A172 (cell line): ENCODE data around the gene PLEKHG1. TPM values are rescaled to one million over a fixed set of nuclear protein-coding genes. Genes with fewer than 3 reads are reported as not detected.

Experiments used
- DNase-seq: peaks from one replicate; pipeline ENCODE4 v3.0.0-alpha.2; 2015; ENCODE audit warnings: low spot score
- total RNA-seq: library from RNA; depleted of rRNA; stranded (reverse); fragments of >200 nt; shearing (Covaris generic); gene quantifications from 2 replicates; pipeline ENCODE4 v1.2.3, GENCODE V29; 2014

PLEKHG1 gene
- total RNA-seq, 1 experiment from 2014 or later, result 0.21 TPM

DNA sequence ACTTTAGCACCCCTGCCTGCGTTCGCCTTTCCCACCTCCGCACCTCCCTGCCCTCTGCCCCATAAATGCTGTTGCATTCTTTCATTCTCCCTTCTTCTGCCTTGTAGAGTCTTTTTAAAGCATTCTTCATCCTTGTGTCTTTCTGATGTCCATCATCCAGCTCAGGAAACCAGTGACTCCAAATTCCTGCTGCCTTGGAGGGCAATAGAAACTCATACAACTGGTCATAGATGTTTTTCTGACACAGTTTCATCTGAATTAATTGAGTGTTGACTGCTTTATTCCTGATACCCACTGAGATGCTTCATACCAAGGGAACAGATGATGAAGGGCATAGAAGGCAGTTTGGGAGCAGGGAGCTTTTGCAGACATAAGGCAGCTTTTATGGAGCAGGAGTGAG is 19.6 kb downstream of the PLEKHG1 start:
- no peak for DNase-seq

DNA sequence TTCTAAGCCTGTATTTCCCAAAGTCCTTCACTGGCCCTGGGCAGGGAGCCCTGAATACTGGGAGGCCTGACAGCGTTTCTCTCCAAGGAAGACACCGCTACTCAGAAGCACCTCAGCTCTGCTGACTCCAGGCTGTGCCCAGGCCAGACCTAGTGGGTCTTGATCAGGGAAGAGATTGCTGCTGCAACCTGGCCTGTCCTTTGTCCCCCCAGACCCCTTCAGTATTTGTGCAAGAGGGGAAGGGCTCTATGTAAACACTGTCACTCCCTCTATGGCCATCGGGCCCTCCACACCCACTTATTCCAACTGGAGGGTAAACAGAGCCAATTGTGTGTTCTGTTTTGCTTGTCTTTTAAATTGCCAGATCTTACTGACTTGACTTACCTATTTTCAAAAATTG is 20.6 kb downstream of the PLEKHG1 start:
- DNase-seq, result no peak

DNA sequence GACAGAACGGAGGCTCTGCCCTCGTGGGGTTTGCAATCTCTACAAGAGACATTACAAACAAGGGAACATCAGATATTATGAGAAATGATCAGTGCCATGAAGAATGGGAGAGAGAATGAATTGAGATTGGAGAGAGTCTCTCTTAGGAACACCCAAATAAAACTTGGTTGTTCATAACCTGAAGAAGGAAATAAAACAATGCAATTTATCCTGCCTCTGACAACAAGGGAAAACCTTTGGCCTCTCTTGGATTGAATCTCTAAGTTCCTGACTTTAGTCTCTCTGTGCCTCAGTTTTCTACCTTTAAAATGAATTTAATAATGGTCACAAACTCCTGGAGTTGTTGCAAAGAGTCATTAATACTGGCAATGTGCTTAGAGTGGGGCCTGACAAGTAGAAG is 21.1 kb downstream of the PLEKHG1 start:
- no peak for DNase-seq

DNA sequence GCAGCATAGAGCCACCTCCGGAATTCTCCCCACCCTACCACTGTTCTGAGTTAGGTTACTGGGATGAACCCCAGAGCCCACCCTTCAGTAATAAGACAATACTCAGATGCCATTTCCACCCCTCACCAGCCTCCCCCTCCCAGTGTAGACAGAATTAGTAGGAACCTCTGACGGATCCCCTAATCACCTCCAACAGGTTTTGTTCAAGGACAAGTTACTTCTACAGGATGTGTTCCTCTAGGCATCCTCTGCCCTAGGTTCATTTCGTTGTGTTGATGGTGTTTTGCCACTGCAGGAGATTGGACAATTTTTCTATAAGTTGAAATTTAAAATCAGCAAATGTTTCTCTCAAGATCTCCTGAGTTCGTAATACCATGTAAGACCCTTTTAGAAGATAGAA is 22.8 kb downstream of the PLEKHG1 start:
- DNase-seq, result no peak

DNA sequence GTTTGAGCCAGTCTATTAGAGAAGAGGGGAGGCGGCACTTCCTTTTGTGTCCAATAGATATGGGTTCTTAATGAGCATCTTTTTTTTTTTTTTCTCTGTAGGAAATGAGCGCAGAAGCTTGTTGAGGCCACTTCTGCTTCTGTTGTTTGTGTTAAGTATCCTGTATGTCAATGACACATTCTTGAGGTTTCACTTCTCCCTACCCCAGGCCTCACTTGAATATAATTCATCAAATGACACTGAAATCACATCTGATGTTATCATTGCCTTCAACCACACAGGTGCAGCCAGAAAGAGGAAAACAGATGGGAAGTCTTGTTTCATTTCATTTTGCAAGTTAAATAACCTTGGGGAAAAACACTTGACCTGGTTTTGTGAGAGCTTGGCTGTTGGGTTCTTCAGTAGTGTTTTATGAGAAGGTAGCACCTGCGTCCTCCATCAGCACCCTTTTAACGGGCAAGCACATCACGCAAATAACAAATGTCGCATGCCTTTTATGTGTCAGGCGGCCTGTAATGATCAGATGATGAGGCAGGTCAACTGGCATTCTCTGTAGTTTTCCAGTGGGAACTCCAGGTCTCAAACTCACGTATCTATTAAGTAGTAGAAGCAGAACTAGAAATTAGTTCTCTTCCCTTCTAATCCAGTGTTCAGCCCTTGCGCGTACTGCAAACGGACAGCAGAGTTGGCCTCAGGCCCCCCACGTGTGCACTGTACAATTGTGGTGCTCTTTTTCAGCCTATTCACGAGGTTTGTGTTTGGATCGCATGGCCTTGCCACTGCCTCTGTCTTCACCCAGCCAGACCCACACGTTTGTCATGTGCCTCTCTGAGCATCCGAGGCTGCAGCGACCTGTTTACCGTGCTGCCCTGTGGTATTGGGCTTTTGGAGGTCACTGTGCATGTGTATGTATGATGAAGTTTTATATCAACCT is 23.5 kb downstream of the PLEKHG1 start:
- DNase-seq, result no peak

DNA sequence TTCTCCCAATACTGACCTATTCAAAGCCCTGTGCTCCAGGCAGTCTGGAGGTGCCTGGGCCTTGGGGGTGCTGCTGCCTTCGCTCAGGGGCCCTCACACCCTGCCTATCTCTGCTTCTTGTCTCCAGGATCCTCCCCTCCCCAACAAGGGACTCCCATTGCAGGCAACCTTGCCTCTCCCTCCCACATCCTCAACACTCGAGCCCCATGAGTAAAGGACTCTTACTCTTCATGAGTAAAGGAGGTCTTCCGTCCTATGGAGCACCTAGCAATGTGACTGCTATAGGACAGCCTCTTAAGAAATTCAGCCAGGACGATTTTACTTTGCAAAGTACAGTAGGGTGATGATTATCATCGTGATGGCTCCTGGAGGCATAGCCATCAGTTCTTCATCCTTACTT is 24.5 kb downstream of the PLEKHG1 start:
- DNase-seq, result no peak

DNA sequence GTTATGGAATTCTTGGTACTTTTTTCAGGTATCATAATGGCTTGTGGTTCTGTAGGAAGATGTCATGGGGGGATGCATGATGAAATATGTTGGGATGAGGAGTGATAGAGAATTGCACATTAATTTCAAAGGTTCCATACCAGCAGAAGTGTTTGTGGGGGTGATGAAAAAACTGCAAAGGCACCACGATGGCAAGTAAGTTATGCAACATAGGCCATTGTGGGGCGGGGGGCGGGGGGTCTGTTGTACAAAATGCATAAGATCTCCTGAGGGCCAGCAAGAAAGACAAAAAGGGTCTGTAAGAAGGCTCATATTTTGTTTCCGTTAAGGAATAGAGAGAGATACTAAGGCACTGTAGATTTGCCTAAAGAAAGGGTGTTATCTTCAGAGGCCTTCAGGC is 26.2 kb downstream of the PLEKHG1 start:
- DNase-seq, result no peak

DNA sequence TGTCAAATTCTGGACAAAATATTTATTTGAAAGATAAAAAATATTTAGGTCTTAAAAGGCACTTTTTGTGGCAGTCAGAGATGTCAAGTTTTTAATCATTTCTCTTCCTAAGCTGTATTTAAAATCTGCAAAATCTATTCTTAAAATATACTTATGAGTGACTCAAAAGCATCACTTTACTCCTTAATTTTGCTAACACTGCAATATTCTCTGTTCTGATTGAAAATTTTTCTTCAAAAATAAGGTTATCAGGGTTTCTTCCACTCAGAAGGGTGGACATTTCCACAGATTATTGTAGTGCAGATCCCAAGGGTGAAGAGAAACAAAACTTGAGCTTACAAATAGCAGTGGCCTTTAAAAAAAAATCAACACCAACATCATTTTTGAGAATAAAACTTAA is 27.5 kb downstream of the PLEKHG1 start:
- no peak for DNase-seq

DNA sequence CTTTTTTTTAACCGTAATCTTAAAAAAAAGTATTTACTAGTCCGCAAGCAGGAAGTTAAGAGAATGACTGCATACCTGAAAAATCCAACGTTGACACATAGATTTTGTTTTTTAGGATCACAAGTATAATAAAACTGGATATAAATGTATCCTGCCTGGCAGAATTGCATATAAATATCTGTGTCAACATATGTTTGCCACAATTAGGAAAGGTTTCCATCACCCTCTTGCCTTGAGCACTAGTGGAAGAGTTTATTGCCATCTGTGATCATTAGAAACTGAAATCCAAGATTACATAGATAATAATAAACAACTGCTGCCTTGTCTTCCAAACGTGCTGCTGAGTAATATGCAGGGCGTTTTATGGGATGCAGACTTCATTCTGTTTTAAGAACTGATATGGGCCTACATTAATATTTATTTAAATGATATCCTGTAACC is 27.9 kb downstream of the PLEKHG1 start:
- no peak for DNase-seq

DNA sequence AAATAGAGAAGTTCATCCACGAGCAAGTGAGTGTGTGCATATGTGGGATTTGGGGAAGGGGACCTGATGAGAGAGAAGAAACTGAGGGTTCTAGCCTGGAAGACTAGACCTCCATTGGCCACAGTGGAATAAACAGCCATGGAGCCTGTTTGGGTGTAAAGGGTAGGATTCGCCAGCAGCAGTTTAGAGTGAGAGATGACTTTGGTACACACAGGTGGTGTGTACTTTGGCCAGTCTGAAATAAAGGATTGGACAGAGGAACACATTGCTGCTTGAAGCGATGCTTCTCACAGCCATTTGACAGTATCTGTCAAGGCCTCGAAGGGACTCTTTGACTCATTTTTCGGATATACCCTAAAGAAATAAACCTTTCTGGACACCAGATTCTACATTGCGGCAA is 29.2 kb downstream of the PLEKHG1 start:
- DNase-seq, result no peak

DNA sequence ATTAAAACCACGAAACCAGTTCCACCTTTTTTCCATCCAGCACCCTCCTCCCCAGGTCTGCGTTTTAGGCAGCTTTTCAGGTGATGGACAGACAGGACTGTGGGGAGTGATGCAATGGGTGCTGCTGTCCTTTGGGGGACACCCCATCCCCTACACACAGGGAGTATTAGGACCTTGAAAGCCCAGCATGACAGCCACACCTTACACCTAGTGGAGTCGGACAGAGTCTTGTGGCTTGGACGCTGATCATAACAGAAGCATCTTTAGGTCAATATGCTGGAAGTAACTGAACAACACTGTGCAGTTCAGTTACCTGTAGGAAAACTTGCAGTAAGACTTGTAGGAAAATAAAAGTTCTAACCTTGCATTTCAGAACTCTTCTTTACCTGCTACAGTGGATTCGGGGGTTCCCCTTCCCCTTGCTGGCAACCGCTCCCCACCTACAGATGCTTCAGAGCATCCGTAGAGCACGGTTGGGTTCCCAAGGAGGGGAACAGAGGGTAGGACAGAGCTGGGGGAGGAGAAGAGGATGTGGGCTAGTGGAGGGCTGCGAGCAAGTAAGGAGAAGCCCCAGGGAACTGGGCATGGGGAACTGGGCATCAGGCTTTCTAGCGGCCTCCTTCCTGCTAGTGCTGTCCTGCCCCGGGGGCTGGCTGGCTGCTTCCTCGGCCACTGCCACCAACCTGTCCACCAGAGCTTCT is 31.7 kb downstream of the PLEKHG1 start:
- no peak for DNase-seq

DNA sequence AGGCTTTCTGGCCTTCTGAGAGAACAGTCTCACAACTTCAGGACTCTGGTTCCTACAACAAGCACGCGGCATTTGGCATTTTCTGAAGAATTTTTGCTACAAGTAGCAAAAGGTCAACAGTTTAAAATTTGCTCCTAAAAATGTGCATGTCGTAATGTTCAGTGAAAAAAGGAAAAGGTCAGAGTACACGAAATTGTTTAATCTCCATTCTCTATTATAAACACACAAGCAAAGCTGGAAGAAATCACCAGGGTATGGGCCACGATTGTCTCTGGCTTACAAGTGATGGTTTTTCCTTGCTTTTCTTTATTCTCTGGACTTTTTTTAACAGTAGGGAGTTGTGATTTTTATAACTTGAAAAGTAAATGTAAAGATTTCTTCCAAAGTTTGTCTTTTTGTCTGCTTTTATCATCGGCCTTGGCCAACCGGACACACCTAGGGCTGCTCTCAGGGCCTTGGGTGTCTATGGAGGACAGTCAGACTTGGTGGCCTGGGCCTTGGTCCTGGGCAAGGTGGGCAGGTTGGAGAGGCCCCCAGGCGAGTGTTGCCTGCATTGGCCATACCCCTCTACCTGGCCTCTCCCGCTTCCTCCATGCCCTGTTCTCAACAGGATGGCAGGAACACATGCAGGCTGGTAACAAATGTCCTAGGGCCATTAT is 32.4 kb downstream of the PLEKHG1 start:
- no peak for DNase-seq

DNA sequence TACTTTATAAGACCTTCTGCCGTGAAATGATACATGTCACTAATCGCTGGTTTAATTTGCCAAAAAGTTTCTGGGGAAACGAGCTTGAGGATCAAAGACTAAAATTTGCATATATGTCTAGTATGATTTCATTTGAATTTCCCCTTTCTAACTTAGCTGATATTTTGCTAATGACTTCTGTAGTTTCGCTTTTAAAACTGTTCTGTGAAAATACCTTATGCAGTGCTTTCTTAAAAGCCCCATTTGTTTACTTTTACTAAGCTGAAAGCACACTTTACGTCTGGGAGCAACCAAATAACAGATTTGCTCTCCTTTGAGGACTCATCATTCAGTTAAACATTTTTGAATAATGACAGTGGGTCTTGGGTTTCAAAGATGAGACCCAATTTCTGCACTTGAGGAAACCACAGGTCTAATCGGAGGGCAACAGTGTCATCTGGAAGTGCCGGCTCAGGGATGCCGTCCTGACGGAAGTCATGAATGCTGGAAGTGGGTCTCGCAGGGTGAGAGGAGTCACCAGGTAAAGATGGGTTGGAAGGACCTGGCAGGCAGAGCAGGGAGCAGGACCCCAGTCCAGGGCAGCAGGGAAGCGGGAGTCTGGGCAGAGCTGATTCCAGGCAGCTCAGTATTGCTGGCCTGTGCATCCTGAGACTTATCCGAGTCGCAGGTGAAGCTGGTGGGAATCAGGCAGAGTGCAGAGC is 33.2 kb downstream of the PLEKHG1 start:
- no peak for DNase-seq

DNA sequence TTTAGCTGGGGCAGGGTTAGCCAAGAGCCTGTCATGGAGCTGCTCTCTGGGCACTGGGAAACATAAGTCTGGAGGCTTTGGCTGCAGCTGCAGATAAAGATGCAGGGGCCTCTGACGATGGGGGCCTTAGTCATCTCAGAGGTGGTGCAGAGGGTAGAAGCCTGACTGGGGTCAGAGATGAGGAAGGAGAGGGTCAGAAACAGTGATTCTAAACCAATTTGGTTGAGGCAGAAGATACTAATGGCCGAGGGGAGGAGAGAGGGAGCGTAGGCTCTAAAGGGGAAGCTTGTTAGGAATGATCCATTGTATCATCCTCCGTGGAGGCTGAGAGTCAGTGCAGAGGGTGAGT is 33.8 kb downstream of the PLEKHG1 start:
- DNase-seq, result no peak

DNA sequence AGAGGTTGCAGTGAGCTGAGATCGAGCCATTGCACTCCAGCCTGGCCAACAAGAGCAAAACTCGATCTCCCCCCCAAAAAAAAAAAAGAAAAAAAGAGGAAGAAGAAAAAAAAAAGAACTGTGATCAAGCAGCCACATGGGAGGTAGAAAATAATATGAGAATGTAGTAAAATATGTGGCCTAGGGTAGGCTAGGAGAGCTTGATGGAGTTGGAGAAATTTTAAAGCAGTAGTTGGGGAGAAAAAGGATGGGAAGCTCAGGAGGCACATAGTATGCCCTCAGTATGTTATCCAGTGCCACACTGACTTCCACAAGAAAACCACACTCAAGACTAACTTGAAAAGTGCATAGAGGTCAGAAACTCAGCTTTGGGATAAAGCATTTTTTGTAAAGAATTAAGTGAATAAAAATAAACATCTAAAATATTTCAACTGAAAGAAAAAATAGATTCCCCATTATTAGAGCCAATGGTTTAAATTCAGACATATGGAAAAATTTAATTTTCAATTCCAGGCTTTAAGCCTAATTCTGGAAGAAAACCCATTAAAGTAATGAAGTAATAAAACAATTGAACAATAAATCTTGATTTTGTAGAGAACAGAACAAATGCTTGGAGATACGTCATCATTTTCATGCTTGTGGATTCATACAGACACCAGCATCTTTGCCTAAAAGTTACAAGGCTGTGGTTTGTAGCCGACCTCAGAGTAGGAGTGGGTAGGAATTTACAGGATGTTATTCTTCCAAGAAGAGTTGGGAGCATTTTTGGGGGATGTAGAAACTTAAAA is 34.7 kb downstream of the PLEKHG1 start:
- no peak for DNase-seq

DNA sequence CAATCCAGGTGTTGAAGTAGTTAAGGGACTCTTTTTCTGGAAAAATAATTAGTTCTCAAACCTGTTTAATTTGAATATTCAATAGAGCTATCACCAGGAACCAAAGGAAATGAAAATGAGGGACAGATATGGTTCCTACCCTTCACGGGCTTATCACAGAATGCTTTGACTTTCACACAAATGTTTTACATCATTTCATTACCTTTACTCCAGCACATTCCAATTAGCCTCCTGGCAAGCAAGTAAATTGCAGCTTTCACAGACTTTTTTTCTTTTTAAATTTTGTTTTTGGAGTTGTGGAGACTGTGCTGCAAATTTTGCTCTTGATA is 35.2 kb downstream of the PLEKHG1 start:
- no peak for DNase-seq

DNA sequence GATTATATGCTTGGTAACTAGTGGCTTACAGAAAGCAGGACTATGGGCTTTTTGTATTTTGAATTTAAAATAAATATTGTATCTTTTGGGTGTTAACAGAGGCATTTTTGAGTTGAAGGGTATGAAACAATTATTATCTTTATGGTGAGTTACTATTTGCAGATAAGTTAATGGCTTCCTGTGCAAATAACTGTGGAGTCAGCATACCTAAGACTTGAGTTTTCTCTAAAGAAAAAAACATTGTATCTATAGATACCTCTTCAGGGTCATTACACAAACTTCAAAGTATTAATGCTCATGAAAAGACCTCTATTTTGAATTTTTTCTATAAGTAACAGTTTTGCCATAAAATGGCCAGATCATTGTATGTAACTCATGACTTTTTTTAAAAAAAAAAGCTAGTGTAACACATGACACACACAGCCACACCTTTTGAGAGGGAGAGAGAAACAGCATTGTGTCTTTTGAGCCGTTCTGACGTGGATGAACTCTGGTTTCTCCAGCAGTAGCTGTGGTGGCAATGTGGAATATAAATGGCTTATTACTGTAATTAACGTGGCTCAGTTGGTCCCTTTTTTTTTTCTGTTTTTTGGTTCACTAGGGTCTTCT is 36.3 kb downstream of the PLEKHG1 start:
- no peak for DNase-seq

DNA sequence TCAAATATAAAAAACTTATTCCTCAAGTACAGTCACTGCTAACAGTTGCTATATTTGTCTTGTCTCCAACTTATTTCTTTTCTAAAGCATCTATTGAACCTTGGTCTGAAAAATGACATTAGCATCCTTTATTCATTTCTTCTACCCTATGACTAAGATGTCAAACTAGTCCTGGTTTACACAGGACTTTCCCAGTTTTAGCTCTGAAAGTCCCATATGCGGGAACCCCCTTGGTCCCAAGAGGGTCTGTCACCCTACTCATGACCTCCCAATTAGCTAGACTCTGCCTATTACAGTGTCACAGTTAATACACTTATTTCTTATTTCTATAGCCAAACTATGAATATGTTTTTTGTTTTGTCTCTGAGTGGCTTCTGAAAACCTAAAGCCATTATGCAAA is 37.1 kb downstream of the PLEKHG1 start:
- no peak for DNase-seq

DNA sequence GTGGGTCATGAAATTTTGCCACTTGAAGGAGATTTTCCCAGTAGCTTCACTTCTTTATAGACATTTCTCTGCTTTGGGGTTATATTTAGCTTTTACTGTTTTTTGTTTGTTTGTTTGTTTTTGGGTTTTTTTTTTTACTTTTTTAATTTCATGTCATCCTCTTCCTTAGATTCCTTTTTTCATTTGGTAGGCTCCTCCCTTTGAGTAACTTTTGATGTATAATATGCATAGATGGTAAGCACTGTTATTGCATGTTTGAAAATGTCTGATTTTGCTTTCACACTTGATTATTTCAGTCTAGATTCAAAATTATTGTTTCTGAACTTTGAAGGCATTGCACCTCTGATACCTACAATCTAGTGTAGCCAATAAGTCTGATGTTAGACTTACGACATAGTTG is 37.6 kb downstream of the PLEKHG1 start:
- DNase-seq, result no peak

DNA sequence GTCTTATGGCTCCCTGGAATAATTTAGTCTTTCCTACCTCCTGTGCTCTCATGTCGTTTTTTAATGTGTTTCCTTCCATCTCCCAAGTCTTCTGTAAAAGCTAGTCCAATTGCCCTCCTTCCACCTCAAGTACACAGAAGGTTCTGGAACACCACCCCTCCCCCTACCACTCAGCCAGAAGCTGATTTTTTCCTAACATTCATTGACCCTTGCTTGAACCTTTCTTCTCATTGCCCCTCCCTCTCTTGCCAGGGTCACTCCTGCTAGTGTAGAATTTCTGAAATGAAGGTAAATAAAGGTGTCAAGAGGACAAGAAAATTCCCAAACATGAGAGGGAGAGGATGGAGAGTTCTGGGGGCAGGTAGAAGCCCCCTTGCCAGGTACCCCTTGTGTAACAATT is 38.6 kb downstream of the PLEKHG1 start:
- DNase-seq, result no peak

DNA sequence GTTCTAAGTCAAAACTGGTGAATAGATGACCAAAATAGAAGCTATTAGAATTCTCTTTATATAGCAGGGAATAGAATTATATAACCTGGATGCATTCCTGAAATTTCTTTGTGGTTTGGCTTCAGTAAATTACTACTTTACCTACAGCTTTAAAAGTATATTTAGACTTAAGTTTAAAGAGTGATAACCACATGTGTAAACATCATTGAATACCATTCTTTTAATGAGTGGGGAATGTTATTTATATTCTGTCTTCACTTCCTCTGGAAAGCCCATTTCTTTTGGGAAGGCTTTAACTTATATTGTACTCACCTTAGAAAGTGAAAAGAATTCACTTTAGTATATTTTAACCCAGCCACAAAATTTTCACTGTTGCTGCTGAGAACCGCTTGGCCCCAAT is 39.1 kb downstream of the PLEKHG1 start:
- DNase-seq, result peak; percentile 15
